GM18870 (cell line): ENCODE data around the gene C11orf71.

Source experiments
- ATAC-seq: cut with Tn5 transposase; IDR thresholded peaks from one replicate; pipeline ENCODE4 v1.9.1; 2021; ENCODE audit warnings: moderate library complexity; ENCODE audit not compliant: unreplicated experiment

The C11orf71 gene

GRCh38 chr11:114400216-114400914 lies at the start of gene C11orf71, which contains the start of gene RBM7:
Gene C11orf71 (minus strand): TSS chr11:114400511. CDS start chr11:114400331, 180 bp downstream.
Gene RBM7 (plus strand): TSS chr11:114400666. CDS start chr11:114400672, 6 bp downstream.
- ATAC-seq = peak; percentile 90

GRCh38 chr11:114449845-114450244 lies 49.5 kb upstream of the C11orf71 start:
- ATAC-seq = no peak

- no peak for ATAC-seq
Measured at GRCh38 chr11:114448749-114449482, 48.6 kb upstream of the C11orf71 start.

GRCh38 chr11:114447892-114448291 lies 47.6 kb upstream of the C11orf71 start:
- no peak for ATAC-seq

GRCh38 chr11:114447444-114447843 lies 47.1 kb upstream of the C11orf71 start:
- ATAC-seq = no peak

GRCh38 chr11:114442536-114442935 lies 42.2 kb upstream of the C11orf71 start:
- ATAC-seq = no peak

GRCh38 chr11:114441921-114442320 lies 41.6 kb upstream of the C11orf71 start:
- no peak for ATAC-seq

- no peak for ATAC-seq
Measured at GRCh38 chr11:114440971-114441763, 40.9 kb upstream of the C11orf71 start.

GRCh38 chr11:114440121-114440860 lies 40.0 kb upstream of the C11orf71 start:
- no peak for ATAC-seq

- ATAC-seq = peak; percentile 97
Measured at GRCh38 chr11:114439229-114440120, 39.2 kb upstream of the C11orf71 start, which contains the start of gene REXO2. Gene REXO2 (plus strand): TSS chr11:114439467. CDS start chr11:114439529, 62 bp downstream.

- ATAC-seq = no peak
Measured at GRCh38 chr11:114438303-114438702, 38.0 kb upstream of the C11orf71 start.

- ATAC-seq = no peak
Measured at GRCh38 chr11:114433376-114433775, 33.1 kb upstream of the C11orf71 start.

- no peak for ATAC-seq
Measured at GRCh38 chr11:114432893-114433292, 32.6 kb upstream of the C11orf71 start.

GRCh38 chr11:114430290-114430689 lies 30.0 kb upstream of the C11orf71 start:
- ATAC-seq = no peak

- ATAC-seq = no peak
Measured at GRCh38 chr11:114426280-114426679, 26.0 kb upstream of the C11orf71 start.

GRCh38 chr11:114416441-114416961 lies 16.2 kb upstream of the C11orf71 start:
- no peak for ATAC-seq

GRCh38 chr11:114413958-114414357 lies 13.6 kb upstream of the C11orf71 start:
- ATAC-seq = no peak

- ATAC-seq = no peak
Measured at GRCh38 chr11:114412946-114413345, 12.6 kb upstream of the C11orf71 start.

GRCh38 chr11:114401311-114401710 lies 1.0 kb upstream of the C11orf71 start:
- no peak for ATAC-seq

- no peak for ATAC-seq
Measured at GRCh38 chr11:114400915-114401223, 558 bp upstream of the C11orf71 start.
